HG03520 (cell line): ENCODE data around the gene MLANA.

Source experiments
- ATAC-seq: cut with Tn5 transposase; IDR thresholded peaks from one replicate; pipeline ENCODE4 v1.9.1; 2021; ENCODE audit warnings: mild to moderate bottlenecking, moderate library complexity; ENCODE audit not compliant: unreplicated experiment

Gene MLANA

GRCh38 chr9:5890641-5891040 is at the start of gene MLANA:
Gene MLANA, plus strand, starts transcription at chr9:5890889. Its CDS starts 1,586 bp downstream, at chr9:5892475.
- no peak for ATAC-seq

- no peak for ATAC-seq
These were observed 48.7 kb upstream of the MLANA start for GRCh38 chr9:5841771-5842573.

GRCh38 chr9:5842929-5843793 is 47.5 kb upstream of the MLANA start:
- no peak for ATAC-seq

GRCh38 chr9:5843794-5844471 is 46.8 kb upstream of the MLANA start:
- no peak for ATAC-seq

GRCh38 chr9:5845157-5845531 is 45.5 kb upstream of the MLANA start:
- ATAC-seq, result no peak

- no peak for ATAC-seq
These were observed 44.6 kb upstream of the MLANA start for GRCh38 chr9:5846096-5846495.

- no peak for ATAC-seq
These were observed 44.2 kb upstream of the MLANA start for GRCh38 chr9:5846501-5846921.

- no peak for ATAC-seq
These were observed 42.3 kb upstream of the MLANA start for GRCh38 chr9:5848372-5848882.

- no peak for ATAC-seq
These were observed 40.0 kb upstream of the MLANA start for GRCh38 chr9:5850724-5851122.

GRCh38 chr9:5851445-5851844 is 39.2 kb upstream of the MLANA start:
- ATAC-seq, result peak; percentile 89

GRCh38 chr9:5852987-5853386 is 37.7 kb upstream of the MLANA start:
- ATAC-seq, result no peak

- no peak for ATAC-seq
These were observed 37.1 kb upstream of the MLANA start for GRCh38 chr9:5853617-5854016.

GRCh38 chr9:5854063-5854790 is 36.5 kb upstream of the MLANA start:
- ATAC-seq, result no peak

GRCh38 chr9:5857928-5858327 is 32.8 kb upstream of the MLANA start:
- no peak for ATAC-seq

- ATAC-seq, result no peak
These were observed 31.9 kb upstream of the MLANA start for GRCh38 chr9:5858833-5859232.

GRCh38 chr9:5863092-5863746 is 27.5 kb upstream of the MLANA start:
- no peak for ATAC-seq

GRCh38 chr9:5864446-5864845 is 26.2 kb upstream of the MLANA start:
- ATAC-seq, result no peak

- ATAC-seq, result no peak
These were observed 24.4 kb upstream of the MLANA start for GRCh38 chr9:5866272-5866671.

GRCh38 chr9:5866685-5867084 is 24.0 kb upstream of the MLANA start:
- no peak for ATAC-seq

- ATAC-seq, result no peak
These were observed 22.5 kb upstream of the MLANA start for GRCh38 chr9:5868235-5868634.
